IMR-90 (cell line): ENCODE data around the gene CCNK. TPM values are rescaled to one million over a fixed set of nuclear protein-coding genes. Genes with fewer than 3 reads are reported as not detected.

ENCODE experiments used
- ATAC-seq: fragments of 200-7000 bp; cut with Tn5 transposase; 2 replicates; pipeline ENCODE4 v1.9.1; 2020; ENCODE audit warnings: low read depth, mild to moderate bottlenecking, moderate library complexity
- BruUV-seq: library from RNA; stranded (reverse); fragments of 400-500 nt; replicated peaks from 2 replicates; lab custom pipeline; 2021; lab: Mats Ljungman, UMichigan
- CTCF ChIA-PET: fragments of 300-600 bp; formaldehyde crosslinking; extraction: SDS; loops from one replicate; lab custom pipeline; 2021; ENCODE audit warnings: antibody characterized with exemption; lab: Yijun Ruan, JAX
- POLR2A ChIA-PET: fragments of 300-600 bp; sonication (Branson Sonifier 250); formaldehyde crosslinking; loops from one replicate; lab custom pipeline; 2022; ENCODE audit warnings: antibody characterized with exemption; ENCODE audit not compliant: unreplicated experiment; lab: Charles Lee
- DNase-seq: peaks from one replicate; pipeline ENCODE4 v3.0.0; 2013
- H2AFZ ChIP-seq: replicated peaks from 2 replicates; pipeline ENCODE3; 2013; ENCODE audit warnings: low read length, mild to moderate bottlenecking; ENCODE audit not compliant: poor library complexity
- H2AK5ac ChIP-seq: 2 replicates; pipeline ENCODE4 v1.6.1; 2013; ENCODE audit warnings: low read depth, low read length, inconsistent platforms
- H2AK9ac ChIP-seq: replicated peaks from 2 replicates; pipeline ENCODE3; 2013; ENCODE audit warnings: mild to moderate bottlenecking, low read depth, low read length, moderate library complexity; ENCODE audit not compliant: poor library complexity
- H2BK120ac ChIP-seq: 2 replicates; pipeline ENCODE4 v1.6.1; 2013; ENCODE audit warnings: low read depth, low read length, inconsistent platforms
- H2BK15ac ChIP-seq: 3 replicates; pipeline ENCODE4 v1.6.1; 2013; ENCODE audit warnings: low read depth, low read length, inconsistent platforms
- H2BK20ac ChIP-seq: 2 replicates; pipeline ENCODE4 v1.6.1; 2013; ENCODE audit warnings: low read depth, mild to moderate bottlenecking, inconsistent platforms, low read length, moderate library complexity
- H2BK5ac ChIP-seq: 2 replicates; pipeline ENCODE4 v1.6.1; 2013; ENCODE audit warnings: mild to moderate bottlenecking, low read depth, low read length, inconsistent platforms; ENCODE audit not compliant: poor library complexity, severe bottlenecking
- H3K14ac ChIP-seq: replicated peaks from 2 replicates; pipeline ENCODE4 v1.6.1; 2013; ENCODE audit warnings: low read depth, low read length, inconsistent platforms
- H3K18ac ChIP-seq: 2 replicates; pipeline ENCODE4 v1.6.1; 2013; ENCODE audit warnings: low read depth, low read length, control low read depth
- H3K23ac ChIP-seq: 2 replicates; pipeline ENCODE4 v1.6.1; 2013; ENCODE audit warnings: low read depth, low read length, inconsistent platforms
- H3K27ac ChIP-seq: 2 replicates; pipeline ENCODE4 v1.5.1; 2013; ENCODE audit warnings: mild to moderate bottlenecking, control low read depth, low read length; ENCODE audit not compliant: insufficient read depth
- H3K27me3 ChIP-seq: 2 replicates; pipeline ENCODE4 v1.6.1; 2013; ENCODE audit warnings: low read length; ENCODE audit not compliant: control insufficient read depth, insufficient read depth
- H3K36me3 ChIP-seq: 2 replicates; pipeline ENCODE4 v1.6.1; 2013; ENCODE audit warnings: low read length, mixed read lengths; ENCODE audit not compliant: control insufficient read depth, insufficient read depth
- H3K4ac ChIP-seq: 2 replicates; pipeline ENCODE4 v1.6.1; 2013; ENCODE audit warnings: low read depth, low read length, inconsistent platforms
- H3K4me1 ChIP-seq: 2 replicates; pipeline ENCODE4 v1.6.1; 2013; ENCODE audit warnings: low read length, mixed read lengths; ENCODE audit not compliant: control insufficient read depth, insufficient read depth
- H3K4me2 ChIP-seq: 2 replicates; pipeline ENCODE4 v1.6.1; 2013; ENCODE audit warnings: low read depth, mild to moderate bottlenecking, control low read depth, low read length, moderate library complexity
- H3K4me3 ChIP-seq: 2 replicates; pipeline ENCODE4 v1.5.1; 2013; ENCODE audit warnings: low read depth, mild to moderate bottlenecking, control low read depth, low read length, moderate library complexity; ENCODE audit not compliant: insufficient read depth
- H3K56ac ChIP-seq: 2 replicates; pipeline ENCODE4 v1.6.1; 2013; ENCODE audit warnings: low read length, inconsistent platforms; ENCODE audit not compliant: insufficient read depth; ENCODE audit errors: extremely low read depth
- H3K79me1 ChIP-seq, 2 experiments: 2 replicates each; pipeline ENCODE4 v1.6.1; 2013; ENCODE audit warnings: low read length in 2 of 2, inconsistent platforms in 1 of 2, low read depth in 1 of 2
- H3K9ac ChIP-seq: 2 replicates; pipeline ENCODE4 v1.6.1; 2013; ENCODE audit warnings: low read depth, low read length, control low read depth
- H3K9me1 ChIP-seq: 2 replicates; pipeline ENCODE4 v1.6.1; 2013; ENCODE audit warnings: low read length, inconsistent platforms; ENCODE audit not compliant: insufficient read depth
- H3K9me3 ChIP-seq: 2 replicates; pipeline ENCODE4 v1.6.1; 2013; ENCODE audit warnings: low read length; ENCODE audit not compliant: control insufficient read depth, insufficient read depth
- H4K20me1 ChIP-seq: 2 replicates; pipeline ENCODE4 v1.6.1; 2013; ENCODE audit warnings: low read length, inconsistent platforms; ENCODE audit not compliant: insufficient read depth
- H4K5ac ChIP-seq: 2 replicates; pipeline ENCODE4 v1.6.1; 2013; ENCODE audit warnings: mild to moderate bottlenecking, low read depth, low read length, control low read depth
- H4K8ac ChIP-seq, 2 experiments: 2 replicates each; pipeline ENCODE4 v1.6.1; 2013; ENCODE audit warnings: low read depth in 2 of 2, low read length in 2 of 2, control low read depth in 1 of 2, inconsistent platforms in 1 of 2
- H4K91ac ChIP-seq: 2 replicates; pipeline ENCODE4 v1.6.1; 2013; ENCODE audit warnings: low read depth, low read length, inconsistent platforms; ENCODE audit not compliant: insufficient read depth
- BHLHE40 ChIP-seq: fragments of 150-350 bp; IDR thresholded peaks from 2 replicates; pipeline ENCODE4 v1.6.1; 2016; ENCODE audit warnings: mild to moderate bottlenecking, low read depth, low read length
- CEBPB ChIP-seq: IDR thresholded peaks from 2 replicates; pipeline ENCODE4 v1.6.1; 2012; ENCODE audit warnings: low read depth, low read length, improper control_type of control experiment
- CHD1 ChIP-seq: IDR thresholded peaks from 2 replicates; pipeline ENCODE4 v1.6.1; 2012; ENCODE audit warnings: low read depth, low read length, improper control_type of control experiment
- CTCF ChIP-seq: conservative IDR thresholded peaks from 2 replicates; pipeline ENCODE4 v1.5.1; 2012; ENCODE audit warnings: mild to moderate bottlenecking, low read depth, low read length, improper control_type of control experiment
- ELK1 ChIP-seq: fragments of 150-350 bp; IDR thresholded peaks from 2 replicates; pipeline ENCODE4 v1.6.1; 2016; ENCODE audit warnings: low read depth, mild to moderate bottlenecking, low read length, moderate library complexity, borderline replicate concordance
- FOS ChIP-seq: fragments of 150-350 bp; IDR thresholded peaks from 2 replicates; pipeline ENCODE4 v1.6.1; 2016; ENCODE audit warnings: low read depth, low read length
- MAFK ChIP-seq: IDR thresholded peaks from 2 replicates; pipeline ENCODE4 v1.6.1; 2012; ENCODE audit warnings: low read depth, low read length, improper control_type of control experiment
- MAZ ChIP-seq: IDR thresholded peaks from 2 replicates; pipeline ENCODE4 v1.6.1; 2012; ENCODE audit warnings: low read depth, mild to moderate bottlenecking, low read length, improper control_type of control experiment, moderate library complexity, borderline replicate concordance
- MXI1 ChIP-seq: IDR thresholded peaks from 2 replicates; pipeline ENCODE4 v1.6.1; 2012; ENCODE audit warnings: low read depth, mild to moderate bottlenecking, low read length, moderate library complexity, borderline replicate concordance
- NFE2L2 ChIP-seq: fragments of 150-350 bp; IDR thresholded peaks from 2 replicates; pipeline ENCODE4 v1.6.1; 2016; ENCODE audit warnings: low read depth, mild to moderate bottlenecking, low read length
- POLR2A ChIP-seq: IDR thresholded peaks from 2 replicates; pipeline ENCODE4 v1.6.1; 2012; ENCODE audit warnings: mild to moderate bottlenecking, low read depth, low read length
- RAD21 ChIP-seq: IDR thresholded peaks from 2 replicates; pipeline ENCODE4 v1.6.1; 2012; ENCODE audit warnings: low read length, improper control_type of control experiment
- RCOR1 ChIP-seq: IDR thresholded peaks from 2 replicates; pipeline ENCODE4 v1.6.1; 2012; ENCODE audit warnings: mild to moderate bottlenecking, low read length, improper control_type of control experiment; ENCODE audit not compliant: insufficient replicate concordance
- RFX5 ChIP-seq: IDR thresholded peaks from 2 replicates; pipeline ENCODE4 v1.8.0; 2012; ENCODE audit warnings: low read depth, mild to moderate bottlenecking, low read length, moderate library complexity
- SMC3 ChIP-seq: fragments of 150-350 bp; IDR thresholded peaks from 2 replicates; pipeline ENCODE4 v1.6.1; 2016; ENCODE audit warnings: low read depth, mild to moderate bottlenecking, antibody characterized with exemption, low read length, moderate library complexity
- WGBS, 2 experiments: methylation state at CpG; one replicate each; pipeline versions ENCODE4 v1.1.5 to v1.1.7; 2013; ENCODE audit warnings: missing lambda C conversion rate in 2 of 2; ENCODE audit not compliant: insufficient read length in 1 of 2; ENCODE audit errors: extremely low coverage in 2 of 2; 5-methylcytosine and 5-hydroxymethylcytosine counted together
- dilution Hi-C: fragments of 300-500 bp; cut with HindIII; formaldehyde crosslinking; loops from one replicate; pipeline ENCODE4 v1.14.3; 2018; ENCODE audit warnings: low sequenced_read_pairs; ENCODE audit not compliant: unreplicated experiment
- in situ Hi-C: fragments of 300-500 bp; cut with MboI; formaldehyde crosslinking; loops from 3 replicates; pipeline ENCODE4 v1.14.3; 2019; ENCODE audit warnings: low sequenced_read_pairs, inconsistent platforms, mixed read lengths
- intact Hi-C: fragments of 100-400 bp; cut with micrococcal nuclease; formaldehyde crosslinking; loops from 2 replicates; pipeline ENCODE4 v1.10.0; 2022
- polyA plus RNA-seq, 3 experiments: library from polyadenylated mRNA; depleted of rRNA; stranded (reverse); fragments of >200 nt; gene quantifications; 2 replicates each; pipeline ENCODE4 v1.2.3, GENCODE V29; 2012; ENCODE audit warnings: low replicate concordance in 1 of 3
- total RNA-seq: library from RNA; depleted of rRNA; stranded (reverse); fragments of >200 nt; gene quantifications from 2 replicates; pipeline ENCODE4 v1.2.3, GENCODE V29; 2012
- TF ChIP-seq, protein P1 (sequence below): fragments of 150-350 bp; IDR thresholded peaks from 2 replicates; pipeline ENCODE4 v1.6.1; 2017; ENCODE audit warnings: mild to moderate bottlenecking, antibody characterized with exemption, low read length, low read depth

The CCNK gene
- total and polyA plus RNA-seq, 2 of the 4 experiments (the other 2 are of a cell fraction) = 18.8 to 38.3 TPM

DNA sequence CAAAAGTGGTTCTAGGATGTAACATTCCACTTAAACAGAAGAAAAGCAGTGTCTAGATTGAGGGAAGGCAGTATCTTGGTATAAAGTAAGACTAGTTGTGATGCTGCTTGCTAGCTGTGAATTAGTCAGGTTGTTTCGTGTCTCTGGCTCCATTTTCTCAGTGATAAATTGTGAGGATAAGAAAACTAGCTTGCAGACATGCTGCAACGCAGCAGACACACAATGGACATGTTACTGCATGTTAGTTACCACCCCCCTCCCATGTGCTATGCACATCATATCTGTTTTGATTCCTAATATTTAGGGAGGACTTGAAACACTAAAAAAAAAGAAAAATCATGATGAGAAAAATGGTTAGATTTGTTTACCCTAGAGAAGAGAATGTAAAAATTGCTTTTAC lies 2.9 kb downstream of the CCNK start:
- Histone ChIP-seq H3K4me2 (no peak overlapping the region), H2BK20ac (no peak overlapping the region), H2BK120ac (no peak overlapping the region), H2AK5ac (no peak overlapping the region), H4K5ac (no peak overlapping the region), H3K9me3 (no peaks in the 10 kb centered on the region), H3K4ac (no peak overlapping the region), H3K79me1 (peaks cover 3 to 55% of the 10 kb centered on the region in 2 experiments; a peak in 3 of 4 replicates), H4K20me1 (peaks cover 85% of the 10 kb centered on the region), H3K4me1 (peaks cover 5% of the 10 kb centered on the region), H3K14ac (no peak overlapping the region), H3K36me3 (no peaks in the 10 kb centered on the region), H3K27ac (no peak overlapping the region), H2AK9ac (no peak overlapping the region), H3K9me1 (peaks cover 7% of the 10 kb centered on the region), H4K8ac (no peak overlapping the region), H2AFZ (no peak overlapping the region), H2BK5ac (no peak overlapping the region), H4K91ac (no peak overlapping the region), H3K56ac (no peak overlapping the region), H3K4me3 (no peak overlapping the region), H3K23ac (no peak overlapping the region), H3K18ac (no peak overlapping the region), H3K9ac (no peak overlapping the region), H3K27me3 (no peaks in the 10 kb centered on the region), H2BK15ac (no peak overlapping the region)
- dilution Hi-C loops (no loop called here), in situ Hi-C loops (no loop called here), intact Hi-C loops (no loop called here)
- no CpG with 5 or more reads among the region's 2 CpGs for WGBS, 2 experiments
- ChIA-PET POLR2A (no interaction called here), CTCF (interaction anchor here (0.6 kb wide), 1 partner anchor 12 kb away, joined by 6 read pairs; no protein-coding TSS in a partner anchor)
- BruUV-seq = no TSS peak
- no peak for ATAC-seq
- TF ChIP-seq RFX5 (no peak), CEBPB (no peak), CHD1 (no peak), RCOR1 (no peak), MXI1 (no peak), FOS (no peak), MAFK (no peak), NFE2L2 (no peak), POLR2A (no peak), BHLHE40 (no peak), ELK1 (no peak), SMC3 (no peak), RAD21 (no peak), MAZ (no peak), CTCF (no peak)
- TF ChIP-seq, protein P1, sequence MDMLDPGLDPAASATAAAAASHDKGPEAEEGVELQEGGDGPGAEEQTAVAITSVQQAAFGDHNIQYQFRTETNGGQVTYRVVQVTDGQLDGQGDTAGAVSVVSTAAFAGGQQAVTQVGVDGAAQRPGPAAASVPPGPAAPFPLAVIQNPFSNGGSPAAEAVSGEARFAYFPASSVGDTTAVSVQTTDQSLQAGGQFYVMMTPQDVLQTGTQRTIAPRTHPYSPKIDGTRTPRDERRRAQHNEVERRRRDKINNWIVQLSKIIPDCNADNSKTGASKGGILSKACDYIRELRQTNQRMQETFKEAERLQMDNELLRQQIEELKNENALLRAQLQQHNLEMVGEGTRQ = no peak
- no peak for DNase-seq
